HG02973 (cell line): Measurements from ENCODE around the gene RPL14.
"Not testable (repeated sequence)": the region's sequence is repeated elsewhere in the genome, so short reads cannot be mapped to it uniquely, and the experiment has no call there.

Experiments used
- ATAC-seq: cut with Tn5 transposase; IDR thresholded peaks from one replicate; pipeline ENCODE4 v1.9.1; 2021; ENCODE audit warnings: moderate library complexity; ENCODE audit not compliant: unreplicated experiment

The RPL14 gene

GRCh38 chr3:40462838-40463237 is 5.7 kb downstream of the RPL14 start:
- ATAC-seq = not testable (repeated sequence)

- no peak for ATAC-seq
Measured at GRCh38 chr3:40463579-40463978, 6.4 kb downstream of the RPL14 start.

DNA sequence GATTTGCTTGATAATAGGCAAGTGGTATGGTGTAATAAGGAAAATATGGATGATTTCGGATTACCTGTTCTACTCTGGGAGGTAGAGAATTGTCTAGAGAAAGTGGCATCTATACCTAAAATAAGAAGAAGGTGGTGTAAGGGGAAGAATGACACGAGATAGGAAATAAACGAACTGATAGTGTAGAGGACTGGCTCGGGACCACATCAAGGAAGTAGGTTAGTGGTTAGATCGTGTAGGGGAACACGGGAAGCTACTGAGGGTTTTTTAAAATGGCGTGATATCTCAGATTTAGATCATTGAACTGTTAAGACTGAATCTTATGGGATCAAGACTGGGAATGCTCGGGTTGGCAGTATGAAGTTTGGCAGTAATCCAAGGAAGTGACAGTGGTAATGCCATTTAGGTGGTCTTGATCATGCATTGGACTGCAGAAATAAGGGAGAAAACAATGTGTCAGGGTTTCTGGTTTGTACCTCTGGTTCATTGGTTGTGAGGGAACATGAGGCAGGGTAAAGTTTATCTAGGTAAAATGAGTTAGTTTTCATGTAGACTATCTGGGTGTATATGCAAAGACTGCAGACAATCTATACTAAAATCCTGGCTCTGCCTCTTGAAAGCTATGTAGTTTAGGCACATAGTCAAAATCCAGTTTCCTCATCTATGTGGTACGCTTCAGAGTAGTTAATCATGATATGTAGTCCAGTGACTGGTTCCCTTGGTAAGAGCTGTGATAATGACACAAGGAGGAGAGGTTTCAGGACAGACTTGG is 7.4 kb downstream of the RPL14 start:
- no peak for ATAC-seq

- ATAC-seq = no peak
Measured at GRCh38 chr3:40465111-40465407, 7.9 kb downstream of the RPL14 start.

DNA sequence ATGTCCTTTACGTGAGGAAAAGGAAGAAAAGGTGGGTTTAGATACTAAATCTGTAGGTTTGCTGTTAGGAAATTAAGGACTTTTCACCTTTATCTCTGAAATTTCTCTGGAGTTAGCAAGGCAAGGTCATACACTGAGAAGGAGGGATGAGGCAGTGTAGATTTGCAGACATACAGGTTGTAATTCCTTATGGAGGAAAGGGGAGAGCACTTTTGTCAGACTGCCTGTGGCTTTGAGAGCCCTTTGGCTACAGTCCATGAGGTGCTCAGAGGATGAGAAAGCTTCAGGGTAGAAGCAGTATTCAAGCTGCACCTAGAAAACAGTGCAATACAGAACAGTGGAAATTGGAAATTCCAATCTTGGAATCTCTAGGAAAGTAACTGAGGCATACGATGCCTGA is 8.3 kb downstream of the RPL14 start:
- ATAC-seq = no peak

GRCh38 chr3:40468018-40468417 is 10.9 kb downstream of the RPL14 start:
- ATAC-seq = no peak

DNA sequence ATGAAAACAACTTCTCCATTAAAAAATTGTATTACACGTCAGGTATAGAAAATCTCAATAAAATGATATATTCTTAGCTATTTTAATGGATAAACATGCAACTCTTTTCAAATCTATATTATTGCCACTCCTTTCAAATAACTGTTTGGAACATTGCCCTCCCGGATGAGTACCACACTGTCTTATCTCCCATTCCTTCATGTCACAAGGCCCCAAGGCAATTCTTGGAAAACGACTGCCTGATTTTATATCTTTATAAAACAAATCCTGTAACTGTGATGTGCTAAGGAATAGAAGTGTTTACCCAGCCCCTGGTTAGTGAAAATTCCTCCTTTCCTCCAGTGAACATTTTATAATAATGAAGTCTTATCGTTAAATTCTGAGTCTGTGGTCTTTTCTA is 13.6 kb downstream of the RPL14 start:
- no peak for ATAC-seq

- peak; percentile 85 for ATAC-seq
Measured at GRCh38 chr3:40476478-40477470, 19.6 kb downstream of the RPL14 start, which contains the start of gene ZNF619. Gene ZNF619 (plus strand): TSS chr3:40477122. CDS start chr3:40477980, 858 bp downstream.

- no peak for ATAC-seq
Measured at GRCh38 chr3:40477666-40478065, 20.5 kb downstream of the RPL14 start.

- ATAC-seq = no peak
Measured at GRCh38 chr3:40487172-40487571, 30.0 kb downstream of the RPL14 start.

DNA sequence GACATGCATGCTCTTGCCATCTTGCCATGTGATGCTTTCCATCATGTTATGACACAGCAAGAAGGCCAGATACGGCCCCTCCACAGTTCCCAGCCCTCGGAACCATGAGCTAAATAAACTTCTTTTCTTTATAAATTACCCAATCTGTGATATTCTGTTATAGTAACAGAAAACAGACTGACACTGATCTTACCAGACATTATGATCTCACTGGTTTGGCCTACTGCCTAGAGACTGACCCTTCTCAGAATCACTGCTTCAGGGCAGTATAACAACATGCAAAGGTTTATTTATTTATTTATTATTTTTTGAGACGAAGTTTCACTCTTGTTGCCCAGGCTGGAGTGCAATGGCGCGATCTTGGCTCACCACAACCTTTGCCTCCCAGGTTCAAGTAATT is 33.8 kb downstream of the RPL14 start:
- ATAC-seq = no peak

DNA sequence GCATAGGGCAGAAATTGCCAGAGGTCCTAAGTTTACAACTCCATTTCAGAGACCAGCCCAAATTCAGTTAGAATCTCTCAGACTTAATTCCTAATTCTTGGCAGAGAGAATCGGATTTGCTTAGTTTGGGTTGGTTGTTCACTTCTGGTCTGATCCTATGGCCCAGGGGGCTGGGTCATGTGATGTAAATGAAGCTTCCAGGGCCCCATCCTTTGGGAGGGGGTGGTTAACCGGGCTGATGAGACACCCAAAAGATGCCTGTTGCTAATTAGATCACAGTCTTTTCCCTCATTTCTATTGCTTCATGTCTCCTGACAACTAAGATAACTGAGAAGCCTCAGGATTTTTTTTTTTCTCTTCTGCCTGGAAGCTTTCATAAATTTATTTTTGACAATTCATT is 37.6 kb downstream of the RPL14 start:
- no peak for ATAC-seq

- no peak for ATAC-seq
Measured at GRCh38 chr3:40497288-40497687, 40.1 kb downstream of the RPL14 start.

GRCh38 chr3:40499952-40500351 is 42.8 kb downstream of the RPL14 start:
- ATAC-seq = no peak

- no peak for ATAC-seq
Measured at GRCh38 chr3:40502034-40502433, 44.9 kb downstream of the RPL14 start.

- no peak for ATAC-seq
Measured at GRCh38 chr3:40504636-40505430, 47.7 kb downstream of the RPL14 start.

DNA sequence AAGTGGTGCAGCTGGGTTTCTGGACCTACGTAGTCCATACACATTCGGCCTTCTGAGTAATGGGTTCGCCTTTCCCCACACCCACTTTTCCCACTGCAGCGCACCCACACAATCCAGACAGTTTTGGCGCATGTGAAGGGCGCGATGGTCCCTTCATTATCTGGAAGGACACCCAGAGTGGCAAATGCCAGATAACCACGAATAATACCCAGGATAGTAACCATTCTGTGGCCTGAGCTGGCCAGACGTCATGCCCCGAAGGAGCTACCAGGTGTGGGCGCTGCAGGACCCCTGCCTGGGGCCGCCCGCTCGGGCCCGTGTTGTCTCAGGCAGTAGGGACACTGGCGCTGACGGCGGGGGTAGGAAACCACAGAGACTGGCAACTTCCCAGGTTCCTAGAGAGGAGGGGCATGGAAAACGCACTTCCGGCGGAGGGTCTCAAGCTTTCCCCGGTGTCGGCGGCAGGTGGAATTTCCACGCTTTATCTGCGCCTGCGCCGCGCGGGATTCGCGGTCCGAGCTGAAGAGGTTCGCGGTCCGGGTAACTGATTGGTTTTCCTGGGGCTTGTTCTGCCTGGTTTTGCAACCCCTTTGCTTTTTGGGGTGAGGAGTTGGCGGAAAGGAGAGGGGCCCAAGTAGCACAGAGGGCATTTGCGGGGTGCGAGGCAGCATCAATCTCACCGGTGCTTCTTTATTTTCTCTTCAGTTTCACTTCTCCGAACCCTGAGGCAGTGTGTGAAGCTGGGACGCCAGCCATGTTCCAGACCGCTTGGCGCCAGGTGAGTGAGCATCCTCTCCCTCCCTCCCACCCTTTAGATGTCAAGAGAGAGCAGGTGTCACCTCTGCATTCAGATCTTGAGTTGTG is 48.7 kb downstream of the RPL14 start, which contains the start of gene ZNF620:
TSS of gene ZNF620 (plus strand) at position 441 of the 864 bp plus-strand sequence. CDS start at position 755, 314 bp downstream.
- peak; percentile 63 for ATAC-seq

DNA sequence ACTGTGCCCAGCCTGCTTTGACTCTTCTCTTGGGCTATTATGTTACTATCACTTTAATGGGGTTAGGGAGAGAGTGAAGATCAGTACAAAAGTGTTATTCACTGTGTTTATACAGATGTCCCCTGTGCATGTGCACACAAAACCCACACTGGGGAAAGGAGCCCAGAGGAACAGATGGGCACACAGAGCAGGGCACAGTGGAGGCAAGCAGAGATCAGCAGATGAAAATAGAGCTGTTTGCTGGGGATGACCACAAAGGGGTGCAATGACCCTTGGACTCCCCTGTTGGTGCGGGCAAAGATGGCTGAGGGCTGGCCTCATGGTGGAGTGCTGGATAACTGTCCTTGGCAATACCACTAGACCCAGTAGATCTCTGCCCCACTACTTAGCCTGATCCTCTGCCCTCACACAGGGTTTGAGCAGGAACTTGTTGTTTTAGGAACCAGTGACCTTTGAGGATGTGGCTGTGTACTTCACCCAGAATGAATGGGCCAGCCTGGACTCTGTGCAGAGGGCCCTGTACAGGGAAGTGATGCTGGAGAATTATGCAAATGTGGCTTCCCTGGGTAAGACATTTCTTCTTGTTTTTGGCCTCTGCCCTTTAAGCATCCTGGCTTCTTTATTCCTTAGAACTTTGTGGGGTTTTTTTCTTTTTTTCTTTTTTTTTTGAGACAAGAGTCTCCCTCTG is 54.0 kb downstream of the RPL14 start:
- ATAC-seq = no peak

- no peak for ATAC-seq
Measured at GRCh38 chr3:40516201-40516600, 59.1 kb downstream of the RPL14 start.
